H9 (cell line): ENCODE data around the gene OR52A5. TPM values are rescaled to one million over a fixed set of nuclear protein-coding genes. Genes with fewer than 3 reads are reported as not detected.
"Not testable (repeated sequence)": the region's sequence is repeated elsewhere in the genome, so short reads cannot be mapped to it uniquely, and the experiment has no call there.

ENCODE experiments used
- DNase-seq: peaks from one replicate; pipeline ENCODE4 v3.0.0-alpha.2; 2017
- H2AFZ ChIP-seq: one replicate; pipeline ENCODE4 v1.6.1; 2013; ENCODE audit warnings: mild to moderate bottlenecking, low read length, control low read depth, moderate library complexity
- H2AK5ac ChIP-seq: 2 replicates; pipeline ENCODE4 v1.6.1; 2013; ENCODE audit warnings: low read length, control low read depth, mixed read lengths; ENCODE audit not compliant: insufficient read length
- H2BK120ac ChIP-seq: one replicate; pipeline ENCODE4 v1.6.1; 2013; ENCODE audit warnings: low read depth, mild to moderate bottlenecking, low read length, control low read depth, inconsistent platforms; ENCODE audit not compliant: poor library complexity, severe bottlenecking
- H2BK12ac ChIP-seq: 2 replicates; pipeline ENCODE4 v1.6.1; 2013; ENCODE audit warnings: low read length, control low read depth, mixed read lengths, low read depth; ENCODE audit not compliant: insufficient read length
- H2BK15ac ChIP-seq: 2 replicates; pipeline ENCODE4 v1.6.1; 2013; ENCODE audit warnings: low read depth, low read length, control low read depth
- H2BK20ac ChIP-seq: one replicate; pipeline ENCODE4 v1.6.1; 2013; ENCODE audit warnings: low read depth, mild to moderate bottlenecking, low read length, control low read depth, inconsistent platforms; ENCODE audit not compliant: poor library complexity, severe bottlenecking
- H2BK5ac ChIP-seq: 2 replicates; pipeline ENCODE4 v1.6.1; 2013; ENCODE audit warnings: low read length, control low read depth, mixed read lengths; ENCODE audit not compliant: insufficient read length
- H3K14ac ChIP-seq: 2 replicates; pipeline ENCODE4 v1.6.1; 2013; ENCODE audit warnings: low read length, control low read depth; ENCODE audit not compliant: insufficient read depth
- H3K18ac ChIP-seq: 2 replicates; pipeline ENCODE4 v1.6.1; 2013; ENCODE audit warnings: low read depth, mild to moderate bottlenecking, mixed read lengths, low read length, control low read depth; ENCODE audit not compliant: insufficient read length
- H3K23ac ChIP-seq: 2 replicates; pipeline ENCODE4 v1.6.1; 2013; ENCODE audit warnings: low read length, control low read depth, mixed read lengths, low read depth; ENCODE audit not compliant: insufficient read length
- H3K23me2 ChIP-seq: 2 replicates; pipeline ENCODE4 v1.6.1; 2013; ENCODE audit warnings: low read depth, mild to moderate bottlenecking, mixed read lengths, low read length, control low read depth; ENCODE audit not compliant: insufficient read length, poor library complexity, severe bottlenecking
- H3K27ac ChIP-seq: 2 replicates; pipeline ENCODE4 v1.5.1; 2013; ENCODE audit warnings: low read length, control low read depth, mixed read lengths, low read depth; ENCODE audit not compliant: insufficient read length
- H3K27me3 ChIP-seq: 2 replicates; pipeline ENCODE4 v1.6.1; 2013; ENCODE audit warnings: low read length, control low read depth, inconsistent platforms; ENCODE audit not compliant: insufficient read depth
- H3K4ac ChIP-seq: 2 replicates; pipeline ENCODE4 v1.6.1; 2013; ENCODE audit warnings: low read depth, mild to moderate bottlenecking, control low read depth, inconsistent platforms, low read length, moderate library complexity
- H3K4me1 ChIP-seq: 2 replicates; pipeline ENCODE4 v1.6.1; 2013; ENCODE audit warnings: low read length, control low read depth, inconsistent platforms; ENCODE audit not compliant: insufficient read depth
- H3K4me2 ChIP-seq: 2 replicates; pipeline ENCODE4 v1.6.1; 2013; ENCODE audit warnings: low read length, control low read depth, mixed read lengths; ENCODE audit not compliant: insufficient read length, insufficient read depth
- H3K56ac ChIP-seq: 2 replicates; pipeline ENCODE4 v1.6.1; 2013; ENCODE audit warnings: low read depth, mild to moderate bottlenecking, mixed read lengths, low read length, control low read depth; ENCODE audit not compliant: insufficient read length
- H3K79me1 ChIP-seq: 2 replicates; pipeline ENCODE4 v1.6.1; 2013; ENCODE audit warnings: low read depth, mild to moderate bottlenecking, moderate library complexity, low read length, control low read depth, inconsistent platforms; ENCODE audit not compliant: insufficient read depth, poor library complexity, severe bottlenecking
- H3K79me2 ChIP-seq: 2 replicates; pipeline ENCODE4 v1.6.1; 2013; ENCODE audit warnings: low read length, control low read depth, inconsistent platforms; ENCODE audit not compliant: insufficient read depth
- H3K9ac ChIP-seq: 2 replicates; pipeline ENCODE4 v1.6.1; 2013; ENCODE audit warnings: low read length, control low read depth, mixed read lengths; ENCODE audit not compliant: insufficient read length; ENCODE audit errors: extremely low read depth
- H3K9me3 ChIP-seq: one replicate; pipeline ENCODE4 v1.6.1; 2013; ENCODE audit warnings: low read depth, low read length, inconsistent platforms; ENCODE audit not compliant: control insufficient read depth
- H3T11ph ChIP-seq: one replicate; pipeline ENCODE4 v1.6.1; 2013; ENCODE audit warnings: mild to moderate bottlenecking, low read length, control low read depth, inconsistent platforms
- H4K20me1 ChIP-seq: one replicate; pipeline ENCODE4 v1.6.1; 2013; ENCODE audit not compliant: control insufficient read depth, insufficient read length, insufficient read depth
- H4K5ac ChIP-seq: 2 replicates; pipeline ENCODE4 v1.6.1; 2013; ENCODE audit warnings: low read depth, mild to moderate bottlenecking, mixed read lengths, low read length, control low read depth; ENCODE audit not compliant: insufficient read length
- H4K8ac ChIP-seq: replicated peaks from 2 replicates; pipeline ENCODE4 v1.6.1; 2013; ENCODE audit warnings: low read length, control low read depth, mixed read lengths, low read depth; ENCODE audit not compliant: insufficient read length
- H4K91ac ChIP-seq: 2 replicates; pipeline ENCODE4 v1.6.1; 2013; ENCODE audit warnings: low read depth, mild to moderate bottlenecking, moderate library complexity, mixed read lengths, low read length, control low read depth; ENCODE audit not compliant: insufficient read length
- H3K27ac Mint-ChIP-seq, 3 experiments: 2 replicates in 2 of 3; 3 replicates in 1 of 3; pipeline ENCODE4 v1.8.0; 2020 to 2021; ENCODE audit warnings: mixed read lengths in 3 of 3, mild to moderate bottlenecking in 1 of 3, moderate library complexity in 1 of 3
- H3K27me3 Mint-ChIP-seq: 2 replicates; pipeline ENCODE4 v1.8.0; 2021; ENCODE audit warnings: low read depth, mild to moderate bottlenecking, moderate library complexity, mixed read lengths
- H3K36me3 Mint-ChIP-seq, 3 experiments: 2 replicates in 2 of 3; 3 replicates in 1 of 3; pipeline ENCODE4 v1.8.0; 2020 to 2021; ENCODE audit warnings: low read depth in 3 of 3, mixed read lengths in 3 of 3; ENCODE audit not compliant: insufficient read depth in 1 of 3
- H3K4me1 Mint-ChIP-seq, 2 experiments: 2 replicates each; pipeline ENCODE4 v1.8.0; 2020; ENCODE audit warnings: mixed read lengths in 2 of 2
- H3K4me3 Mint-ChIP-seq, 2 experiments: 2 replicates in 1 of 2; 3 replicates in 1 of 2; pipeline ENCODE4 v1.8.0; 2020 to 2021; ENCODE audit warnings: mild to moderate bottlenecking in 2 of 2, mixed read lengths in 2 of 2, moderate library complexity in 1 of 2
- H3K9me3 Mint-ChIP-seq, 2 experiments: 2 replicates in 1 of 2; 3 replicates in 1 of 2; pipeline ENCODE4 v1.8.0; 2020; ENCODE audit warnings: mild to moderate bottlenecking in 2 of 2, mixed read lengths in 2 of 2, moderate library complexity in 1 of 2
- WGBS: extraction: QIAGEN DNeasy Blood & Tissue Kit; methylation state at CpG from one replicate; pipeline ENCODE4 v1.1.7; 2013; ENCODE audit warnings: missing lambda C conversion rate, low lambda C conversion rate, mixed read lengths; ENCODE audit not compliant: insufficient read length; ENCODE audit errors: extremely low coverage; 5-methylcytosine and 5-hydroxymethylcytosine counted together
- total RNA-seq: library from RNA; stranded (reverse); gene quantifications from 2 replicates; pipeline ENCODE4 v1.2.1, GENCODE V29; 2021
- TF ChIP-seq, protein P1 (sequence below): fragments of 200-600 bp; sonication (generic); conservative IDR thresholded peaks from 3 replicates; pipeline ENCODE4 v1.8.0; 2021; ENCODE audit warnings: antibody characterized with exemption, mild to moderate bottlenecking

OR52A5 gene
- total RNA-seq, 1 experiment from 2014 or later = not detected

DNA sequence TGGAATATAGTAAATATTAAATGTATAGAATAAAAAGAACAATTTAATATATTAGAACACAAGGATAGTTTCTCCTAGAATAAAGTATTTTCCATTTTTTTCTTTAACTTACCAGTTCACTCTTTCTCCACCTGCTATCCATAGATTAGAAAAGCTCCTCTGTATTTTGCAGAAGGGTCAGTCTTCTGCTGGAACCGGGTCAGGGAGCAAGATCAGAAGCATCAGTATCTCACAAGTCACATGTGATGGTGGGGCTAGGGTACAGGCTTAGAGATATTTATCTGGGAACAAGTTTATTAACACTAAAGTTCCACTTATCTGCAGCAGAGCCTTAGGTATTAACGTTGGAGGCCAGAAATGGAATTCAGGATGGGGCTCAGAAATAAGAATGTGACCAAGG, 33.7 kb upstream of the OR52A5 start:
- Histone ChIP-seq H3T11ph (no peak overlapping the region), H4K5ac (no peak overlapping the region), H3K27ac (no peak overlapping the region), H2BK120ac (no peak overlapping the region), H2BK12ac (no peak overlapping the region), H4K91ac (no peak overlapping the region), H3K23ac (no peak overlapping the region), H2AK5ac (no peak overlapping the region), H3K18ac (no peak overlapping the region), H3K9ac (no peak overlapping the region), H3K79me1 (no peaks in the 10 kb centered on the region), H2BK5ac (no peak overlapping the region), H3K4me2 (no peak overlapping the region), H3K23me2 (no peaks in the 10 kb centered on the region), H2BK20ac (no peak overlapping the region), H3K9me3 (no peaks in the 10 kb centered on the region), H3K79me2 (no peaks in the 10 kb centered on the region), H4K20me1 (no peaks in the 10 kb centered on the region), H3K56ac (no peak overlapping the region), H4K8ac (no peak overlapping the region), H2AFZ (no peak overlapping the region), H3K4ac (no peak overlapping the region), H3K4me1 (no peaks in the 10 kb centered on the region), H3K14ac (no peak overlapping the region), H3K27me3 (no peaks in the 10 kb centered on the region), H2BK15ac (no peak overlapping the region)
- TF ChIP-seq, protein P1, sequence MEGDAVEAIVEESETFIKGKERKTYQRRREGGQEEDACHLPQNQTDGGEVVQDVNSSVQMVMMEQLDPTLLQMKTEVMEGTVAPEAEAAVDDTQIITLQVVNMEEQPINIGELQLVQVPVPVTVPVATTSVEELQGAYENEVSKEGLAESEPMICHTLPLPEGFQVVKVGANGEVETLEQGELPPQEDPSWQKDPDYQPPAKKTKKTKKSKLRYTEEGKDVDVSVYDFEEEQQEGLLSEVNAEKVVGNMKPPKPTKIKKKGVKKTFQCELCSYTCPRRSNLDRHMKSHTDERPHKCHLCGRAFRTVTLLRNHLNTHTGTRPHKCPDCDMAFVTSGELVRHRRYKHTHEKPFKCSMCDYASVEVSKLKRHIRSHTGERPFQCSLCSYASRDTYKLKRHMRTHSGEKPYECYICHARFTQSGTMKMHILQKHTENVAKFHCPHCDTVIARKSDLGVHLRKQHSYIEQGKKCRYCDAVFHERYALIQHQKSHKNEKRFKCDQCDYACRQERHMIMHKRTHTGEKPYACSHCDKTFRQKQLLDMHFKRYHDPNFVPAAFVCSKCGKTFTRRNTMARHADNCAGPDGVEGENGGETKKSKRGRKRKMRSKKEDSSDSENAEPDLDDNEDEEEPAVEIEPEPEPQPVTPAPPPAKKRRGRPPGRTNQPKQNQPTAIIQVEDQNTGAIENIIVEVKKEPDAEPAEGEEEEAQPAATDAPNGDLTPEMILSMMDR = no peak
- Mint-ChIP-seq H3K4me3 (no peak overlapping the region), H3K27ac (no peak overlapping the region), H3K27me3 (no peaks in the 10 kb centered on the region), H3K4me1 (peaks cover 2 to 6% of the 10 kb centered on the region in 2 experiments; a peak in 2 of 4 replicates), H3K9me3 (no peaks in the 10 kb centered on the region), H3K36me3 (no peaks in the 10 kb centered on the region)
- WGBS = no CpG with 5 or more reads among the region's 2 CpGs
- DNase-seq = no peak

DNA sequence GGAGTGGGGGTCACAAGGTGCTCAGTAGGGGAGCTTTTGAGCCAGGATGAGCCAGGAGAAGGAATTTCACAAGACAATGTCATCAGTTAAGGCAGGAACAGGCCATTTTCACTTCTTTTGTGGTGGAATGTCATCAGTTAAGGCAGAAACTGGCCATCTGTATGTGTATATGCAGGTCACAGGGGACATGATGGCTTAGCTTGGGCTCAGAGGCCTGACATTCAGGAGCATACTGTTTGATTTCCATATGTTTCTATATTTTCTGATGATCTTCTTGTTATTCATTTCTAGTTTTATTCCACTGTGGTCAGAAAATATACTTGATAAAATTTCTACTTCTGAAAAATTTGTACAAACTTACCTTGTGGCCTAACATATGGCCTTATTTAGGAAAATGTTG, 27.7 kb upstream of the OR52A5 start:
- Mint-ChIP-seq H3K27ac (peak overlapping the region in 2 of 3 experiments; percentile 71 to 85; a peak in 3 of 7 replicates), H3K4me1 (peaks cover 23 to 28% of the 10 kb centered on the region in 2 experiments)
- H3K4ac ChIP-seq, H2BK12ac ChIP-seq, H3K79me1 ChIP-seq, H2BK5ac ChIP-seq, H3T11ph ChIP-seq, H4K5ac ChIP-seq, H2AFZ ChIP-seq, H3K9me3 ChIP-seq, H2BK15ac ChIP-seq, H3K9me3 Mint-ChIP-seq, H3K14ac ChIP-seq, H3K18ac ChIP-seq, H4K20me1 ChIP-seq, H3K4me2 ChIP-seq, H3K4me1 ChIP-seq, H2BK120ac ChIP-seq, H4K8ac ChIP-seq, H3K36me3 Mint-ChIP-seq, H3K23ac ChIP-seq, H3K9ac ChIP-seq, H2BK20ac ChIP-seq, H3K56ac ChIP-seq, H4K91ac ChIP-seq, H3K23me2 ChIP-seq, H3K27me3 Mint-ChIP-seq, H3K27me3 ChIP-seq, H3K79me2 ChIP-seq, H2AK5ac ChIP-seq, H3K4me3 Mint-ChIP-seq, DNase-seq: not testable (repeated sequence)
- peak overlapping the region; percentile 40 for H3K27ac ChIP-seq
